Left ventricle myocardium inferior (tissue), 1 donor: ENCODE measurements around the gene ISG20L2. TPM values are rescaled to one million over a fixed set of nuclear protein-coding genes. Genes with fewer than 3 reads are reported as not detected.

Source experiments
- DNase-seq: peaks from one replicate; pipeline ENCODE4 v3.0.0-alpha.2; 2020
- H3K27ac ChIP-seq: fragments of 200-600 bp; replicated peaks from 2 replicates; pipeline ENCODE4 v1.8.0; 2021
- H3K27me3 ChIP-seq: fragments of 200-600 bp; 2 replicates; pipeline ENCODE4 v1.8.0; 2021; ENCODE audit warnings: low read depth
- H3K36me3 ChIP-seq: fragments of 200-600 bp; 2 replicates; pipeline ENCODE4 v1.8.0; 2021
- H3K4me1 ChIP-seq: fragments of 200-600 bp; 2 replicates; pipeline ENCODE4 v1.8.0; 2021
- H3K4me3 ChIP-seq: fragments of 200-600 bp; 2 replicates; pipeline ENCODE4 v1.8.0; 2021; ENCODE audit warnings: mild to moderate bottlenecking, moderate library complexity
- H3K9me3 ChIP-seq: fragments of 200-600 bp; replicated peaks from 2 replicates; pipeline ENCODE4 v1.8.0; 2021
- intact Hi-C: fragments of 100-400 bp; cut with micrococcal nuclease; formaldehyde crosslinking; loops from one replicate; pipeline ENCODE4 v1.11.0; 2022
- total RNA-seq: library from RNA; stranded (reverse); fragmentation: NEBNext Ultra II Directional; extraction: Animal tissue kit (Norgen Biotek cat#: 25700); gene quantifications from one replicate; pipeline ENCODE4 v1.2.1, GENCODE V29; 2021
- TF ChIP-seq, protein P1 (sequence below): fragments of 200-600 bp; IDR thresholded peaks from 2 replicates; pipeline ENCODE4 v1.8.0; 2021; ENCODE audit warnings: antibody characterized with exemption, mild to moderate bottlenecking, borderline replicate concordance
- donor health status: DM: no; HTN: yes; CAD: no; lungs with severe emphysema.

The ISG20L2 gene
- total RNA-seq, 1 donor from 2014 or later: 11.5 TPM

DNA sequence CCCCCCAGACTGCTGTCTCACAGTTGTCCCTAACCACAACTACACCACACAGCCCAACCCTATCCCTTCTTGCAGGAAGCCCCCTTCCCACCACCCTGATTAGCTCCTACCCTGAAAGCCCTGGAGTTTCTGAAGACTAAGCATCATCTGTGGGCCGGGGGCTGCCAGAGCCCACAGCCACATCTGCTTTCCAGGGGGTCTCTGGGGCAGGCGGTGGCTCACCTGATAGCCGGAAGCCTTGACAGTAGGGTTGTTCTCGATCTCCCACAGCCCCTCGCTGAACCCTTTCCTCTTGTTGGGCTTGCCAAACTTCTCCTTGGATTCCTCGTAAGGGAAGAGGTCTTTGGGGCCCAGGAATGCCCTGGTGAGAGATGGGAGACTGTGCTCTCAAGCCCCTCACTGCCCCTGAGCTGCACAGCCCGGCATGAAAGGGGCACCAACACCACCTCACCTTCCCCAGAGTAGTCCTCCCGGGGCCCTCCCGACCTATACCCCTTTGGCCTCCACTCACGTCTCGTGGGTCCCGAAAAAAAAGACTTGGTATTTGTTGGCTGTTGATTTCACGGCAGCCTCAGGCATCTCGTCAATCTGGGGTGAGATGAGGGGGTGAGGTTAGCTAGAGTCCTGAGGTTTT is 16.3 kb upstream of the ISG20L2 start:
- no peaks in the 10 kb centered on the region for H3K27me3 ChIP-seq
- H3K27ac ChIP-seq: peak overlapping the region; percentile 98
- no peak overlapping the region for H3K4me3 ChIP-seq
- H3K4me1 ChIP-seq: peaks cover 79% of the 10 kb centered on the region
- intact Hi-C loops: no loop called here
- H3K36me3 ChIP-seq: peaks cover 35% of the 10 kb centered on the region
- TF ChIP-seq, protein P1, sequence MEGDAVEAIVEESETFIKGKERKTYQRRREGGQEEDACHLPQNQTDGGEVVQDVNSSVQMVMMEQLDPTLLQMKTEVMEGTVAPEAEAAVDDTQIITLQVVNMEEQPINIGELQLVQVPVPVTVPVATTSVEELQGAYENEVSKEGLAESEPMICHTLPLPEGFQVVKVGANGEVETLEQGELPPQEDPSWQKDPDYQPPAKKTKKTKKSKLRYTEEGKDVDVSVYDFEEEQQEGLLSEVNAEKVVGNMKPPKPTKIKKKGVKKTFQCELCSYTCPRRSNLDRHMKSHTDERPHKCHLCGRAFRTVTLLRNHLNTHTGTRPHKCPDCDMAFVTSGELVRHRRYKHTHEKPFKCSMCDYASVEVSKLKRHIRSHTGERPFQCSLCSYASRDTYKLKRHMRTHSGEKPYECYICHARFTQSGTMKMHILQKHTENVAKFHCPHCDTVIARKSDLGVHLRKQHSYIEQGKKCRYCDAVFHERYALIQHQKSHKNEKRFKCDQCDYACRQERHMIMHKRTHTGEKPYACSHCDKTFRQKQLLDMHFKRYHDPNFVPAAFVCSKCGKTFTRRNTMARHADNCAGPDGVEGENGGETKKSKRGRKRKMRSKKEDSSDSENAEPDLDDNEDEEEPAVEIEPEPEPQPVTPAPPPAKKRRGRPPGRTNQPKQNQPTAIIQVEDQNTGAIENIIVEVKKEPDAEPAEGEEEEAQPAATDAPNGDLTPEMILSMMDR: no peak
- no peaks in the 10 kb centered on the region for H3K9me3 ChIP-seq
- DNase-seq: no peak

DNA sequence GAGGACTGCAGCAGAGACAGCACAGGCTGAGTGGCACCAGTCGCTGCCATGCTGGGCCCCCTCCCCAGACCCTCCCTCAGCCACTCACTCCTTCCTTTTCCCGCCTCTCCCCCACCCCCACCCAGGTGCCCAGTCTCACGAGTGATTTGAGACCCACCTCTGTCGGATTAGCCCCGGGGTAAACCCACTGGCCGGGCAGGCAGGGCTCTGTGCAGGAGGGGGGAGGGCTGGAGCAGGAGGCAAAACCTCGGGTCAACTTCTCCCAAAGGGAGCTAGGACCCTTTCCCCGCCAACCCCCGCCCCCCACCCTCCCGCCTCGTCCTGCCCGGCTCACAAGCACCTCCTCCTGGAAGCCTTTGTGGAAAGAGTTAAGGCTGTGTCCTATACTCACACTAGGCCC is 15.8 kb upstream of the ISG20L2 start:
- H3K27ac ChIP-seq: peak overlapping the region; percentile 98
- peaks cover 77% of the 10 kb centered on the region for H3K4me1 ChIP-seq
- H3K9me3 ChIP-seq: no peaks in the 10 kb centered on the region
- intact Hi-C loops: no loop called here
- H3K4me3 ChIP-seq: no peak overlapping the region
- TF ChIP-seq, protein P1: no peak
- DNase-seq: no peak
- peaks cover 35% of the 10 kb centered on the region for H3K36me3 ChIP-seq
- H3K27me3 ChIP-seq: no peaks in the 10 kb centered on the region

DNA sequence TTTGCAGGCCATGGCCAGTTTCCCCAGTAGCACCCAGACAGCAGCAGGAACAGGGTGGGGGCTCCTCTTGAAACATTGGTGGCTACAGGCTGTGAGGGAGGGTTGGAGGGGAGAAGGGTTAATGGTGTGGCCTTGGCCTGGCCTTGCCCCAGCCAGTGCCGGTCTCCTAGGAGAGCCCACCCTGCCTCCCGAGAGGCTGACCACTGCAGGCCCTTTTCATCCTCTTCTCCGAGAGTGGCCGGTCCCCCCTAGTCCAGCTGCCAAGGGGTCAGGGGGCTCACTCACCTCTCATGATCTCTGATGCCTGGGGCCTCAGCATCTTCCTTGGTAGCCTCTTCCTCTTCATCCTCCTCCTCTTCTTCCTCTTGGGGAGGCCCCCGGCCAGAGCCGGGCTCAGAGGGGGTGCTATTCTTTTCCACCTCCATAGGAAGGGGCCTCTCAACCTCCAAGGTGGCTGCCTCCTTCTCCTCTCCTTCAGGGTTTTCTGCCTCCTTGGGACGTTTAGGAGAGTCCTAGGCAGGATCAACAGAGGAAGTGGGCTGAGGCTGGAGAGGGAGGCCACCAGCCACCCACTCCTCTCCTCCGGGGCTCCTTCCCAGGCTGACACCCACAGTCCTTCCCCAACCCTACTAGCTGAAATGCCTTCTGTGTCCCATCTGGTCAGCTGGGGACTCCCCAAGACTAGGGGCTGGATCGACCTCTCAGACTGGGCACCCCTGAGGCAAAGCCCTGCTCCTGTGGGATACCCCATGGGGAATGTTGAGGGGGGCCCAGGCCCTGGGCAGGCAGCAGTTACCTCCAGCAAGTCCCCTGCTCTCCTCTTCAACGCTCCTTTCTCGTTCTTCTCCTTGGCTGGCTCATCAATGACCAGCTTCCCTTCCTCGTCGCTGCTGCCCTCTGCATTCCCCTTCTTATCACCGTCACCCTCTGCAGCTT is 15.1 kb upstream of the ISG20L2 start:
- intact Hi-C loops: no loop called here
- no peak for DNase-seq
- no peaks in the 10 kb centered on the region for H3K27me3 ChIP-seq
- H3K4me3 ChIP-seq: no peak overlapping the region
- H3K9me3 ChIP-seq: no peaks in the 10 kb centered on the region
- H3K27ac ChIP-seq: peak overlapping the region; percentile 98
- peaks cover 70% of the 10 kb centered on the region for H3K4me1 ChIP-seq
- TF ChIP-seq, protein P1: no peak
- H3K36me3 ChIP-seq: peaks cover 35% of the 10 kb centered on the region

DNA sequence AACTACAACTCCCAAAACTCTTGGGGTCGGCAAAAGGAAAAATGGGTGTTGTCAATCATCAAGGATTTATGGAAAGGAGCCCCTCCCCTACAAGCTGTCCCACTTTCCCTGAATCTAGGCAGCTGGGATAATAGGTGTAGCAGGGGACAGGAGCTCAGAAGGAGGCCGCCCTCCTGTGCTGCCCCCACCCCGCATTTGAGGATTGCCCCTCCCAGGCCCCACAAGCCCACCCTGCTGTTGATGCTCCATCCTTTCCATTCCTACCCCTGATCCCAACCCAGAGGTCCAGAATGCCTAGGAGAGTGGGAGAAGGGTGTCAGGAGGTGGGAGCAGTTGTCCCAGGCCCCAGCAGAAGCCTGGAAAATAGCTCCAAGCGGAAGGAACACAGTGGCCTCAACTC is 14.2 kb upstream of the ISG20L2 start:
- TF ChIP-seq, protein P1: no peak
- intact Hi-C loops: no loop called here
- H3K4me1 ChIP-seq: peaks cover 62% of the 10 kb centered on the region

DNA sequence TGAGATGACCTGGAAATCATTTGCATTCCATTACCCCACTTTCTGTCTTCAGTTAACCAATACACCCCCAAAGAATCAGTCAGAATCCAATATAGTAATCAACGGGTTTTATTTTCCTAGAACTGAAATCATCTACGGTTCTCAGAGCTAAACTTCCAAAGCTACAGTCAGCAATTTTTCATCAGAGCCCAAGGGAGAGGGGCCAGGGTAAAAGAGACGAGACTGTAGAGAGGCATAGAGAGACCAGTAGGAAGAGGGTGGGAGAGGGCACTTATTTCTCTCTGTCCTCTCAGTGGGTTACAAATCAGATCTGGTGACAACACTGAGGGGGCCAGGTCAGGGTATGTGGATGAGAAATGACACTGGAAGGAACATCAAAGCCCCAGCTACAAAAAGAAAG is 13.5 kb upstream of the ISG20L2 start:
- Histone ChIP-seq H3K9me3 (no peaks in the 10 kb centered on the region), H3K36me3 (peaks cover 45% of the 10 kb centered on the region), H3K27ac (peak overlapping the region; percentile 90), H3K4me3 (no peak overlapping the region), H3K27me3 (no peaks in the 10 kb centered on the region), H3K4me1 (peaks cover 55% of the 10 kb centered on the region)
- intact Hi-C loops: no loop called here
- no peak for DNase-seq
- TF ChIP-seq, protein P1: no peak

More for the DNA sequence above, 14.2 kb upstream of the ISG20L2 start:
- Histone ChIP-seq H3K4me3 (no peak overlapping the region), H3K36me3 (peaks cover 37% of the 10 kb centered on the region), H3K9me3 (no peaks in the 10 kb centered on the region), H3K27ac (no peak overlapping the region), H3K27me3 (no peaks in the 10 kb centered on the region)
- DNase-seq: no peak
